Inflammatory macrophage (primary cell): ENCODE measurements around the gene RAB7A.

ENCODE experiments used
- DNase-seq, 2 donors: peaks; one replicate each; pipeline ENCODE4 v3.0.0-alpha.2; 2020 to 2022
- total RNA-seq, 18 experiments: gene quantifications; one replicate each; lab custom pipeline; 2026; ENCODE audit warnings: mixed read lengths in 6 of 18, inconsistent platforms in 2 of 18; lab: John Stamatoyannopoulos, UW

The RAB7A gene
- 115 to 407 (median 178) reads per million in 18 experiments for total RNA-seq

- DNase-seq, result peak; percentile 99
Measured at GRCh38 chr3:128726023-128727016, at the start of gene RAB7A. Gene RAB7A, plus strand, starts transcription at chr3:128726183. Its CDS starts 69,185 bp downstream, at chr3:128795368.

- peak in 1 of 2 donors; percentile 11 for DNase-seq
Measured at GRCh38 chr3:128679338-128679737, 46.6 kb upstream of the RAB7A start.

DNA sequence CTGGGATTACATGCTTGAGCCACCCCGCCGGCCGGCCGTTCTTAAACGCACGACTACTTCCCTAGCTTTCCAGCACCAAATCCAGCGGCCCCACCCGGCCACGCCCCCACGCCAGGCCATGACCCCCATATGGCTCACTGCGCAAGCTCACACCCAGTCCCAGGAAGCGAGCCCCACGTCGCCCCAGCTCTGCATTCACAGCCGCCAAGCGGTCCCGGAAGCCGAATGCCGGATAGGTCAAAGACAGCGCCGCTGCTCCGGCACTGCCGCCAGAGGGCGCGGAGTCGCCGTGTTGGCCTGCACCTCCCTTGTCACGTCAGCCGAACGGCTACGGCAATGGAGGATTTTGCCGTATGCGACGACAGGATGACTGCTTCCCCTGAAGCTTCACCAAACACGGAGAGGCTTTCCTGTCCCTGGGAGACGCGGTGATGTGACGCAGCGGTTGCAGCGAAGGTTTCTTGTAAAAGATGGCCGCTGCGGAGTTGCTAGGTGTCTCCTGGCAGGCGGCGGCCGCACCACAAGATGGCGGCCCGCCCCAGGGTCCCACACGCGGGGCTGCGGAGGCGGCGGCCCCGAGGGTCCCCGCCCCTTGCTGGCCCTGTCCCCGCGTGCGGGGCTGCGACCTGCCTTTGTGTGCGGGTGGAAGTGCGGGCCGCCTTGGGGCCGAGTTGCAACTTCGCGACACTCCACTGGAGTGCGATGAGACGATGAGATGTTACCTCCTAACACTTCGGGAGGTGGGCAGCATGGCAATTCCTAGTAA lies 45.2 kb upstream of the RAB7A start:
- peak; percentile 99 for DNase-seq

DNA sequence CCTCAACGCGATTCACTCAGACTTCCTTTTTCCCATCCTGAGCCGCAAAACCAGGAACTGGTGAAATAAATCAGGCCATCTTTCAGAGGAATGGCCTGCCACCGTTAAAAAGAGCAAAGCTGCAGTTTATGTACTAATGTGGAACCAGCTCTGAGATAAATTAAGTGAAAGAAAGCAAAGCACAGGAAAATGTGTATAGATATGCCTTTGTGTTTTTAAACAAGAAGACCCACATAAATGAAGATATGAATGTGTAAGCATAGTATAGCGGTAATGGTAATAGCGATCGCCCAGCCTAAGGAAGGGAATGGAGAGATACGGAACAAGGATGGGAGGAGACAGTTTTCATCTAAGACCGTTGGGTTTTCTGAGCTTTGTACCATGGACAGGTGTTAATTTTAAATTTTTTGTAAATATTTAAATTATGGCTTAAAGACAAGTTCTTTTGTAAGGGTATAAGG lies 44.6 kb upstream of the RAB7A start:
- no peak for DNase-seq

GRCh38 chr3:128683957-128684356 lies 42.0 kb upstream of the RAB7A start:
- no peak for DNase-seq

GRCh38 chr3:128684986-128685726 lies 40.8 kb upstream of the RAB7A start:
- DNase-seq, result peak; percentile 78 to 80

- no peak for DNase-seq
Measured at GRCh38 chr3:128686465-128686864, 39.5 kb upstream of the RAB7A start.

DNA sequence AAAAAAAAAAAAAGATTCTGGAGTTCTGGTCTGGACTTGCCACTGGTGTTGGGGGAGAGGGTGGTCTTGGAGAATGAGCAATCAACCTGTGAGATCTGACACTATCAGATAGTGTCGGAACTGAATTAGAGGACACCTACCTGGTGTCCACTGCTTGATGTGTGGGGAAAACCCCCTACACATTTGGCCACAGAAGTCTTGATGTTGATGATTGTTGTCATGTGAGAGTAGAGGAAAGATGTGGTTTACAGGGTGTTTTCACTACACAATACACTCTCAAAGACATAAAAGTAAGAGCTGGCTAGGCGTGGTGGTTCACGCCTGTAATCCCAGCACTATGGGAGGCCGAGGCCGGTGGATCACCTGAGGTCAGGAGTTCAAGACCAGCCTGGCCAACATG lies 36.9 kb upstream of the RAB7A start:
- DNase-seq, result no peak

- no peak for DNase-seq
Measured at GRCh38 chr3:128693696-128694095, 32.3 kb upstream of the RAB7A start.

DNA sequence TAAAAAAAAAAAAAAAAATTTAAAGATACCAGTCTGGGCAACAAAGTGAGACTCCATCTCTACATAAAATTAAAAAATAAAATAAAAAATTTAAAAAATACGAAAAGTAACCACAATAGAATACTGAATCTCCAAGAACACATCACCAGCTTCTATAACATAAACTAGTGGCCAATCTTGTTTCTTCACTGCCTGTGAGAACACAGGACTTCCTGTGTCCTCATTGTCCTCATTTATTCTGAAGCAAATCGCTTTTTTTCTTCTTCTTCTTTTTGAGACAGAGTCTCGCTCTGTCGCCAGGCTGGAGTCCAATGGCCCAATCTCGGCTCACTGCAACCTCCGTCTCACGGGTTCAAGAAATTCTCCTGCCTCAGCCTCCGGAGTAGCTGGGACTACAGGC lies 28.6 kb upstream of the RAB7A start:
- peak; percentile 32 to 61 for DNase-seq

DNA sequence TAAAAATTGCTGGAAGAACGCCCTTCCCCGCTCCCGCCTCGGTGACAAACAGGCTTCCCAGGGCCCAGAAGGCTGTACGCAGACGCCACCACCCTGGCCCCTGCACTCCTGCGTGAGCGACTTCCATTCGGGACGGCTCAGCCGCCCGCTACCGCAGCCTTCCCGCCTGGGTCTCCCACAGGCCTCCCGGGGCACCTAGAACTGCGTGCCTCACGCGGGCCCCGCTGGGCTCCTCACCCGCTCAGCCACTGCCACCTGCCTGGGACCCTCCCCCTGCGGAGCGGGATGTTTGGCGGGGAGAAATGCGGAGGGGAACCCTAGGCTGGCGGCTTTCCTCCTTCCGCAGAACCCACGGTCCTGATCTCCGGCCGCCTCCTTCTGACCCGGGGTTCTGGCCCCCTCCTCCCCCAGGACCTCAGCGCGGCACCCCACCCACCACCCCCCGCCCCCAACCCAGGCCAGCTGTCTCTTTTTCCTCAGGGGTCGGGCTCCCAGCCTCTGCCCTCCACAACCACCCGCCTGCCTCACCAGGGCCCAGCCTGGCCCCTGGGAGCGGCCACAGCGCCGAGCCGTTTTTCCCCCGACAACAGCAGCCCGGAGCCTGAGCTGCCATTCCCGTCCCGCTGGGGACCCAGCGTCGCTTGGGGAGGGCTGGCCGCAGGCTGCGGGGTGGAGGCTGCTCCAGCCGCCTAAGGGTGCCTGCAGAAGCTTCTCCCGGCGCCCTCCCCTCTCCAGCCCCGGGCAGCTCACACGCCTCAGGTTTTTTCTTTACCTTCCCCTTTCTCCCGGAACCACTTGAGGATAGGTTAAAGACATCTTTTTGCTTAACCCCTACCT lies 27.6 kb upstream of the RAB7A start:
- DNase-seq, result peak in 1 of 2 donors; percentile 17

- peak; percentile 24 to 51 for DNase-seq
Measured at GRCh38 chr3:128701342-128702212, 24.4 kb upstream of the RAB7A start.

DNA sequence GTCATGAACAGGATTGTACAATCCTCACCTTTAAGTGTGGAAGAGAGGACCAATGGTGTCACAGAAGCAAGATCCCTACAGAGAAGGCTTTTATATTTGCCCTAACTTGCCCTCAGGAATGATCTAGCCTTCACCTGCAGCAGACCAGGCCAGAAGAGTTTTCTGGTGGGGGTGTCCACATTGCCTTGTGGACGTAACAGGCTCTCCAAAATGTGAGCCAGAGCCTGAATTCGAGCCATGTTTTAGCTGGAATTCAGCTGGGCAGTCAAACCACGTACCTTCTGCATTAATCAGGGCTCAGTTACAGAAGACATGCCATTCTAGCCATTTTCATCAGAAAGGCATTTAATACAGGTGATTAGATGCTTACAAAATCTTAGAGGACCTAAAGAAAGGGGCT lies 23.6 kb upstream of the RAB7A start:
- DNase-seq, result no peak

GRCh38 chr3:128703561-128703960 lies 22.4 kb upstream of the RAB7A start:
- DNase-seq, result no peak

GRCh38 chr3:128706086-128706615 lies 19.8 kb upstream of the RAB7A start:
- no peak for DNase-seq

GRCh38 chr3:128707928-128708494 lies 18.0 kb upstream of the RAB7A start:
- DNase-seq, result peak in 1 of 2 donors; percentile 31

DNA sequence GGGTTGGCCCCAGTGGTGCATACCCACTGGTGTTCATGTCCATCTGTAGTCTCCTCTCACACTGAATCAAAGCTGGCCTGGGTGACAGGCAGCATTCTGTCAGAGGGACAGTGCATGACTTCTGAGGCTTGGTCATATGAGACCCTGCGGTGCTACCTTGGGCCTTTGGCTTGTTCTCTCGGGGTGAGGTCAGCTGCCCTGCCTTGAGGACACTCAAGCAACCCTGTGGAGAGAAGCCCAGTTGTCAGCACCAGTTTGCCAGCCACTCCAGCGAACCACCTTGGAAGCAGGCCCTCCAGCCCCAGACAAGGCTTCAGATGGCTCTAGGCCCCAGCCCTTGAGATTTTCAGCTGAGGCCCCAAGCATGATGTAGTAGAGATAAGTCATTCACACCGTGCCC lies 16.9 kb upstream of the RAB7A start:
- DNase-seq, result no peak

GRCh38 chr3:128709506-128710210 lies 16.3 kb upstream of the RAB7A start:
- no peak for DNase-seq

- no peak for DNase-seq
Measured at GRCh38 chr3:128710816-128711433, 15.1 kb upstream of the RAB7A start.
